HG03135 (cell line): ENCODE measurements around the gene HPSE.

Experiments
- ATAC-seq: cut with Tn5 transposase; IDR thresholded peaks from one replicate; pipeline ENCODE4 v1.9.1; 2021; ENCODE audit warnings: mild to moderate bottlenecking, moderate library complexity; ENCODE audit not compliant: unreplicated experiment

HPSE gene

DNA sequence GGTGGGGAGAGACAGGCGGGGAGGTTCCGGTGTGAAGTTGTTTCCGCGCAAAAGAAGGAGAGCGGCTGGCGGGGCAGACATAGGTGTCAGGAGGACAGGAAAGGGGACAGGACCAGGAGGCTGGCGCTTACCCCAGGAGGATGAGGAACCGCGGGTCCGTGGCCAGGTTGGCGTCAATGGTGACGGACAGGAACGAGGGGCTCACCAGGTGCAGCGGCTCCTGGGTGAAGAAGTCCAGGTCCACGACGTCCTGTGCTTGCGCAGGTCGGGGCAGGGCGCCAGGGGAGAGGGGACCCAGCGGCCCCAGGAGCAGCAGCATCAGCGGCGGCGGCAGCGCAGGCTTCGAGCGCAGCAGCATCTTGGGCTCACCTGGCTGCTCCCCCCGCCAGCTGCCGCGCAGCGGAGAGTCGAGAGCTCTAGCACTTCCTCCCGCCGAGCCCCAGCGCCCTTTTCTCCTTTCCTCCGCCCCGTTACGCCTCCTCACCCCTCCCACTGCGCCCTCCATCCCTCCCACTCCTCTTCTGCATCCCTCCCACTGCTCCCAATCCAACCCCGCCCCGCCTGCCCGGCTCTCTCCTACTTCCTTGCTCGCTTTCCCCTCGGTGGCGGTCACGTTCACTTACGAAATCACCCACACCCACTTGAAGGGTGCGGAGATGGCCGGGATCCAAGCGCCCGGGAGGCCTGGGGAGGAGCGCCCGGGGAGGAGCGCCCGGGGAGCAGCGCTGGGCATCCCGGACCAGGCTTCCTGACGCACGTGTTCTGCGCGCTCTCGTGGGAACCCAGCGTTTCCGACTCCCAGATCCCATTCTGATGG, at the start of gene HPSE:
TSS of gene HPSE (minus strand) at position 424 of the 817 bp plus-strand sequence. CDS start at position 358, 66 bp downstream.
- ATAC-seq: no peak

DNA sequence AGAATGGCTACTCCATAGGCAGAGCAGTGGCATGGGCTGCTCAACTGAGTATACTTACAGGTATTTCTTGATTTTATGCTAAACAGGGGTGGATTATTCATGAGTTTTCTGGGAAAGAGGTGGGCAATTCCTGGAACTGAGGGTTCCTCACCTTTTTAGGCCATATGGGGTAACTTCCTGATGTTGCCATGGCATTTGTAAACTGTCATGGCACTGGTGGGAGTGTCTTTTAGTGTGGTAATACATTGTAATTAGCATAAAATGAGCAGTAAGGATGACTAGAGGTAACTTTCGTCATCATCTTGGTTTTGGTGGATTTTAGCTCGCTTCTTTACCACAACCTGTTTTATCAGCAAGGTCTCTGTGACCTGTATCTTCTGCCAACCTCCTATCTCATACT, 48.2 kb upstream of the HPSE start:
- no peak for ATAC-seq

DNA sequence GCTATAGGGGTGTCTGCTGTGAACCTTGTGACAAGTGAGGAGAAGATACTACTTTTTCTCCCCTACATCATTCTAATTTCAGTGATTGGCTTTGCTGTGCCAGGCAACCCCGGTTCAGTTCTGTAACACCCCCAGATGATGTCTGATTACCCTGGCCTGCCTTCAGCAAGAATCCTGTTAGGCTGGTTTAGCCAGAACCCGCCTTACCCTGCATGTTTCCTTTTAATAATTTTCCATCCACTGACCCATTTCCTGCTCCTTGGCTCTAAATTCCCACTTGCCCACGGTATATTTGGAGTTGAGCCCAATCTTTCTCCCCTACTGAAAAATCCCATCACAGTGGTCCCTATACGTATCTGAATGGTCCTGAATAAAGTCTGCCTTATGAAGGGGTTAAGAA, 46.5 kb upstream of the HPSE start:
- ATAC-seq: no peak

DNA sequence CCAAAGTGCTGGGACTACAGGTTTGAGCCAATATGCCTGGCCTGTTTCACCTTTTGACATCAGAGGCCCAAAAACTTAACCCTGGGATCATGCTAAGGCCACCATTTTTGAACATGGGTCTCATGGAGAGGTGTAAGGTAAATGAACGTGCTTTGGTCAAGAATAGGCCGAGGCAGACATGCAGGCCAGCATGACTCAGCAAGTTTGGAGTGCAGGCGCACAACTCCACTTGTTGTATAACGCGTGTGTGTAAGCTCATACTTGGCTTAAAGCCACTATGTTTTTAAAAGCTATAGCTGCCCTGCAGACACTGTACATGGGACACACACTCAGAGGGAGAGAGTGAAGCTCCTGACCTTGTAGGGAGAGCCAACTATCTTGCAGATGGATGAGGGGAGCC, 43.8 kb upstream of the HPSE start:
- no peak for ATAC-seq

DNA sequence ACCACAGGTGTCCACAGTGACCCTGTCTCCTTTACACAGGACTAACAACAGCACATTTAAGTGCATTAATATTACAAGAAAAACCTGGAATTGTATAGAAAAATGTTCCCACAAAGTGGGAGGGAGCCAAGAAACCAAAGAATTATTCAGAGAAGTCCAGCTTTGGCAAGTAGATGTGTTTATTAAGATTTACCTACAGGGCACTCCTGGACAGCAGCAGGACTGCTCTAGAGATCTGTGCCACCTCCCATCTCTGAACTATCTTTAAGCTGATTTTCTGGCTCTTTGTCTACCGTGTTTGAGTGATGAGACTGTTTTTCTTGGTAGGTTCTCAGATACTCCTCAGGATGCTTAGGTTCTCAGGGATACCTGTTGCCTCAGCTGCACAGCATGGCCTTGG, 38.3 kb upstream of the HPSE start:
- ATAC-seq: no peak

DNA sequence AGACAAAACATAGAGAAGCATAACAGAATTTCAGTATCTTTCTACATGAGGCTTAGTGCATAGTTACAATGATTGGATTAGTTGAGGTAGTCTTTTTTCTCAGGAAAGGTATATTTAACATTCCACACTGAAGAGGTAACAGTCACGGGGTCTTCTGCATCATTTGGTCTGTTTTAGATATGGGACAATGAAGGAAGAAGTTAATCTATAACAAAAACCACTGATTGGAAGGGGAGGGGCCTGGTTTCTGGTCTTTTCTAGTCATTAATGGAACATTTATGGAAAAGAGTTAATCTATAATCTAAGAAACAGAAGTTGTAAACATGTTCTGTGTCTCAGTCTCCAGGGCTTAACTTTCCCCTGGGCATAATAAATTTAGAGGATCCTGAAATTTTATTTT, 37.3 kb upstream of the HPSE start:
- no peak for ATAC-seq

GRCh38 chr4:83371235-83371634, 36.6 kb upstream of the HPSE start:
- no peak for ATAC-seq

DNA sequence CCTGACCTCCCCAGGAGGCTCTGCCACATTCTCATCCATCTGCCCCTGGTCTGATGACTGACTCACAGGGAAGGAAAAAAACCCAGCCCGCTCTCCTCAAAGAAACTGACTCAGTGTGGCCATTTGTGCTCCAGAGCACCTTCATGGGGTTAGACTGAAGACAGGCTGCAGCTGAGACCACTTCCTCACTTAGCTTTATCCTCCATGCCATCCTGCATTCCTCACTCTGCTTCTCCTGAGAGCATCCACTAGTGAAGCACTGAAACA, 35.9 kb upstream of the HPSE start:
- no peak for ATAC-seq

DNA sequence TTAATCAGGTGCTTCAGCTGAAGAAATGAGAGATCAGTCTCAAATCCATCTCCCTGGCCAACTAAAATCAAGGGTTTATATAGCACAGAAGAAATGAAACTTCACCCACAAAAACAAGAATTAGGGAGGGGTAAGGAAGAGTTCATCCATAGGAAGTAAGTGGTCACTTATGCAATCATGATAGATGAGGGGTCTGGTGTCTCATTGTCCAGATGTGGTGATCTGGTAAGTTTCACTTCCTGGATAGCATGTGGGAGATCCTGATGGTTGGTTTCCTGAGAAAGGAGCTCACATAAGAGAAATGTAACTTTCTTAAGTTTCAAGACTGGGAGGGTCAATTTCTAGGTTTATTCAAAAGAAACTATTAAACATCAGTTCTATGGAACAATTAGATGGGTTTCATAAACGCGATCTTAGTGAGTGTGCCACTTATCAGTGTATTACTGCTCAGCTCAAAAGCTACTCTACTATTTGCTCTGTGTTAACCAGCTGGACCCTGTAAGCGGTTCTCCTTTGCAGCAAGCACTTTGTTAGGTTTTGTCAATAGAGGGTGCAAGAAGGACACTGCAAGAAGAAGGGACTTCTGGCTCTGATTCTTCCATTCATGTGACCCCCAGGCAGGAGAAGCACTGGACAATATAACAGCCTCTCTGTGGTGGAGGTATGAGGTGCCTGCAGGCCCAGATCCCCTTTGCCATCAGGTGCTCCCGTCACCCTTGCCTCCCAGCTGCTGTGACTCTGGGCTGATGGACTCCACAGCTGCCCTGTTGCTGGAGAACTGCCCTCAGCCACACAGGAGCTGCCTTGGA, 35.4 kb upstream of the HPSE start:
- ATAC-seq: no peak

DNA sequence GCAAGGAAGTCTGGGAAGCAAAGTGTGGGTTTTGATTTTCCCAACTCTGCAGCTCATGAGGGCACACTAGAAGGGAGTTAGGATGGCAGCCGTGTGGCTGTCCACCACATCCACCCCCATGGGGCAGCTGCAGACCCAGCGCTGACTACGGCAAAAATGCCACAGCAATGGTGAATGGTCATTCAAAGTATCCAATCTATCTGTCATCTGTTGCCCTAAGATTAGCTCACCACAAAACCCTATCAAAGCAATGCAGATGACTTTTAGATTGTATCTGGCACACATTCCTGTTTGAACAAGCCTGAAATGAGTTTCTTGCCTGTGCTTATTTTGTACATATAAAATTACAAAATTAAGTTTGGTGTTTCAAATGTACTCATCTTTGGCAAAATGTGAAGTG, 29.7 kb upstream of the HPSE start:
- ATAC-seq: no peak

- no peak for ATAC-seq
Measured at GRCh38 chr4:83362492-83363329, 28.1 kb upstream of the HPSE start.

GRCh38 chr4:83361416-83362103, 26.9 kb upstream of the HPSE start:
- ATAC-seq: no peak

DNA sequence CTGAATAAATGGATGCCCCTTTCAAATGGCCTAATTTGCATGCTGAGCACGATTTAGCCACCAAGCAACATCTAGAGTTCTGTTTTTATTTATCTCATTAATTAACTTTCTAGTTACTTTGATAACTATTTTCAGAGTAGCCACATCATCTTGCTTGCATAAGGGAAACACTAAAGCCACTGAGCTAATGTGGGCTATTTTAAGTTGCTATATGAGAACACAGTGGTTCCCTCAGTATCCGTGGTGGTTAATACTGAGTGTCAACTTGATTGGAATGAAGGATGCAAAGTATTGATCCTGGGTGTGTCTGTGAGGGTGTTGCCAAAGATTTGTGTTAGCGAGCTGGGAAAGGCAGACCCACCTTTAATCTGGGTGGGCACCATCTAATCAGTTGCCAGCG, 25.4 kb upstream of the HPSE start:
- ATAC-seq: no peak

DNA sequence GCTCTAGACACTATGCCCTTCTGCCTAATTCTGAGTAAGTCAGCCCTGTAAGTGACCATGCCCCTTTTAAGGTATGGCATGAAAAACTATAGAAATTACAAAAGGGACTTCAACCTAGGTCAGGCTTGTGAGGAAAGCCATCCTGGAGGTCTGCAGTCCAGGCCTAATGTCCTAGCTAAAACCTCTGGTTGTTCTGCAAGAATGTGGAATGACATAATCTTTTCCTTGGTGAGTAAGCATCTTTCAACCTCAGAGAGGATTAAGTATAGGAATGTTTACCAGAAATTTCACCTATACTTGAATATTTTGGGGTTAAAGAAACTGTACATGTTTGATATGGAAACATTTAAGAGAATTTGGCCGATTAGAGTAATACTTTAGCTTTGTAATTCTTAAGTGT, 23.8 kb upstream of the HPSE start:
- no peak for ATAC-seq

GRCh38 chr4:83356899-83357661, 22.4 kb upstream of the HPSE start:
- ATAC-seq: peak; percentile 58

GRCh38 chr4:83353516-83353915, 18.9 kb upstream of the HPSE start:
- ATAC-seq: no peak

GRCh38 chr4:83348074-83348473, 13.4 kb upstream of the HPSE start:
- no peak for ATAC-seq

DNA sequence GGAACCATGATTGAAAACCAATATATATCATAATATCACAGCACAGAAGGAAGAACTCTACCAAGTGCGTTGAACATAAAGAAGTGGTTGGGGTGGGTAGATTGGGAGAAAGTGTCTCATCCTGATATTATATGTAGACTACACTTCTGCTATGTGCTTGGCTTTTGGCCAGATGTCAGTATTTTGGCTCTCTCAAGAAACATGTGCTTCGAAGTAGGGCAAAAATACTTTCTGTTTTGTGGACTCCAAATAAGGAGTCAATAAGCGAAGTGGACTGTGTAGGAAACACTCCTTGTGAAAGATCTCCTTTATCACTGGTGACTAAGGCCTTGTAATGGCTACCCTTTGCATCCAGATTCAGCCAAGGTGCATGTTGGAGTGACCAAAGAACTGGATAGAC, 7.8 kb upstream of the HPSE start:
- no peak for ATAC-seq

GRCh38 chr4:83340692-83341343, 6.2 kb upstream of the HPSE start:
- no peak for ATAC-seq

GRCh38 chr4:83339573-83339972, 4.9 kb upstream of the HPSE start:
- ATAC-seq: no peak
